Thoracic aorta (tissue), 2 donors: Measurements from ENCODE around the gene MINDY2. TPM values are rescaled to one million over a fixed set of nuclear protein-coding genes. Genes with fewer than 3 reads are reported as not detected.
"Not testable (repeated sequence)": the region's sequence is repeated elsewhere in the genome, so short reads cannot be mapped to it uniquely, and the experiment has no call there.

Experiments
- ATAC-seq: fragments of 150-250 bp; one replicate; pipeline ENCODE4 v1.8.0; 2017; ENCODE audit warnings: low read depth; ENCODE audit not compliant: insufficient number of reproducible peaks, low FRiP score
- DNase-seq: peaks from one replicate; pipeline ENCODE4 v3.0.0-alpha.2; 2020; ENCODE audit warnings: low spot score
- H3K27ac ChIP-seq, 2 donors: fragments of 200-600 bp; sonication (generic); 1 replicate in 1 of 2; 2 replicates in 1 of 2; pipeline ENCODE4 v1.5.1; 2016; ENCODE audit warnings: mild to moderate bottlenecking in 2 of 2, moderate library complexity in 2 of 2
- H3K27me3 ChIP-seq: fragments of 200-600 bp; sonication (generic); replicated peaks from 2 replicates; pipeline ENCODE4 v1.6.0; 2016; ENCODE audit warnings: mild to moderate bottlenecking; ENCODE audit not compliant: insufficient read depth
- H3K36me3 ChIP-seq: fragments of 200-600 bp; sonication (generic); one replicate; pipeline ENCODE4 v1.5.1; 2016
- H3K4me1 ChIP-seq, 2 donors: fragments of 200-600 bp; sonication (generic); 1 replicate in 1 of 2; 2 replicates in 1 of 2; pipeline versions ENCODE4 v1.5.1 to v1.6.0; 2016; ENCODE audit warnings: low read depth in 2 of 2, mild to moderate bottlenecking in 1 of 2; ENCODE audit not compliant: control insufficient read depth in 1 of 2
- H3K4me3 ChIP-seq: fragments of 200-600 bp; sonication (generic); 2 replicates; pipeline ENCODE4 v1.5.1; 2016; ENCODE audit warnings: mild to moderate bottlenecking
- H3K9me3 ChIP-seq: fragments of 200-600 bp; sonication (generic); 2 replicates; pipeline ENCODE4 v1.5.1; 2016
- total RNA-seq, 2 donors: library from RNA; depleted of rRNA; stranded (reverse); fragments of >200 nt; gene quantifications; one replicate each; pipeline versions ENCODE4 v1.1.0 to v1.2.3, GENCODE V29; 2016
- TF ChIP-seq, protein P1 (sequence below): fragments of 200-600 bp; sonication (generic); IDR thresholded peaks from one replicate; pipeline ENCODE4 v1.5.1; 2019; ENCODE audit warnings: antibody characterized with exemption

The MINDY2 gene
- total RNA-seq, 2 donors from 2014 or later: 32.0 to 39.4 TPM

DNA sequence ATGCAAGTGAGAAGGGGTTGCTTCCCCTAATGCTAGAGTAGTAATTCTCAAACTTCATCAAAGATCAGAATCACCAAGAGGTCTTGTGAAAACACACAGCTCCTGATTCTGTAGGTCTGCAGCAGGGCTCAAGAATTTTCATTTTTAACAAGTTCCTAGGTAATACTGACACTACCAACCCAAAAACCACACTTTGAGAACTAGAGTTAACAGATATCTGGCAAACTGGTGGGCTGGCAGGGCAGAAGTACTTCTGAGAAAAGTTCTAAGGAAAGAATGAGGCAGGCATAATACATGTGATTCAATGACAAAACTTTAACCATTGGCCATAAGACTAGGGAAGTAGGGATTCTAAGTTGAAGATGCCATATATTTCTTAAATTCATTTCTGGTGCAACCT is 8.8 kb upstream of the MINDY2 start:
- H3K4me1 ChIP-seq: no peaks in the 10 kb centered on the region
- H3K27ac ChIP-seq: no peak overlapping the region
- H3K36me3 ChIP-seq: no peaks in the 10 kb centered on the region
- no peak overlapping the region for H3K4me3 ChIP-seq
- TF ChIP-seq, protein P1, sequence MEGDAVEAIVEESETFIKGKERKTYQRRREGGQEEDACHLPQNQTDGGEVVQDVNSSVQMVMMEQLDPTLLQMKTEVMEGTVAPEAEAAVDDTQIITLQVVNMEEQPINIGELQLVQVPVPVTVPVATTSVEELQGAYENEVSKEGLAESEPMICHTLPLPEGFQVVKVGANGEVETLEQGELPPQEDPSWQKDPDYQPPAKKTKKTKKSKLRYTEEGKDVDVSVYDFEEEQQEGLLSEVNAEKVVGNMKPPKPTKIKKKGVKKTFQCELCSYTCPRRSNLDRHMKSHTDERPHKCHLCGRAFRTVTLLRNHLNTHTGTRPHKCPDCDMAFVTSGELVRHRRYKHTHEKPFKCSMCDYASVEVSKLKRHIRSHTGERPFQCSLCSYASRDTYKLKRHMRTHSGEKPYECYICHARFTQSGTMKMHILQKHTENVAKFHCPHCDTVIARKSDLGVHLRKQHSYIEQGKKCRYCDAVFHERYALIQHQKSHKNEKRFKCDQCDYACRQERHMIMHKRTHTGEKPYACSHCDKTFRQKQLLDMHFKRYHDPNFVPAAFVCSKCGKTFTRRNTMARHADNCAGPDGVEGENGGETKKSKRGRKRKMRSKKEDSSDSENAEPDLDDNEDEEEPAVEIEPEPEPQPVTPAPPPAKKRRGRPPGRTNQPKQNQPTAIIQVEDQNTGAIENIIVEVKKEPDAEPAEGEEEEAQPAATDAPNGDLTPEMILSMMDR: no peak
- H3K9me3 ChIP-seq: peaks cover 6% of the 10 kb centered on the region
- no peaks in the 10 kb centered on the region for H3K27me3 ChIP-seq
- ATAC-seq (no peak), DNase-seq (no peak)

DNA sequence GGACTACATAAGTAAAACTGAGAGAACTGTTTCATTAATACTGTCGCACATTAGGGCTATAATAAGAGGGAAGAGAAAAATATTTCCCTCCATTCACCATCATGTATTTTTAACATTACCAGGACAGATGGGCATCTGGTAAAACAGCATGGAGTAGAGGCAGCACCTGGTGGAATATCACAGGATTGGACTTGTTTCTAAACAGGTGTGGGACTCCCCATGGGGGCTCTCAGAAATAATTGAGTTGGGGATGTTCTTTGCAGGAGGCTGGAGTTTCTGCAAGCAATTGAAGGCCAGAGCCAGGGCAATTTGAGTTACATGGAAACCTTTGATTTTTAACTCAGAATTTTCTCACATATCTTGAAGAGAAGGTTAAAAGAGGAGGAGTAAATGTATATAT is 8.4 kb upstream of the MINDY2 start:
- no peak overlapping the region for H3K4me3 ChIP-seq
- H3K36me3 ChIP-seq: no peaks in the 10 kb centered on the region
- H3K9me3 ChIP-seq: peaks cover 6% of the 10 kb centered on the region
- no peaks in the 10 kb centered on the region for H3K27me3 ChIP-seq
- no peaks in the 10 kb centered on the region for H3K4me1 ChIP-seq
- TF ChIP-seq, protein P1: no peak
- no peak for ATAC-seq
- no peak overlapping the region for H3K27ac ChIP-seq
- no peak for DNase-seq

DNA sequence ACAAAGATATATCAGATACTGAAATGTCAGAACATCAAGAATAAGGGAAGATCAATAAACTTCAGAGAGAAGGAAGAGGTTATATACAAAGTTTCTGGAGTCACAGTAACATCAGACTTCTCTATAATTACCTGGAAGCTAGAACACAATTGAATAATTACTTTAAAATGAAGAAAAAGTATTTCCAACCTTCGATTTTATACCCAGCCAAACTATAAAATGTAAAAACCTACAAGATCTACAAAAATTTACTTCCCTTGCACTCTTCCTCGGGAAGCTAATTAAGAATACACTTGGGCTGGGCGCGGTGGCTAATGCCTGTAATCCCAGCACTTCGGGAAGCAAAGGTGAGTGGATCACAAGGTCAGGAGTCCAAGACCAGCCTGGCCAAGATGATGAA is 6.6 kb upstream of the MINDY2 start:
- Histone ChIP-seq H3K4me1 (peaks cover 0 to 1% of the 10 kb centered on the region in 2 donors), H3K27me3 (no peaks in the 10 kb centered on the region), H3K27ac (no peak overlapping the region), H3K4me3 (no peak overlapping the region), H3K36me3 (no peaks in the 10 kb centered on the region), H3K9me3 (peaks cover 6% of the 10 kb centered on the region)
- ATAC-seq (no peak), DNase-seq (no peak)
- TF ChIP-seq, protein P1: no peak

DNA sequence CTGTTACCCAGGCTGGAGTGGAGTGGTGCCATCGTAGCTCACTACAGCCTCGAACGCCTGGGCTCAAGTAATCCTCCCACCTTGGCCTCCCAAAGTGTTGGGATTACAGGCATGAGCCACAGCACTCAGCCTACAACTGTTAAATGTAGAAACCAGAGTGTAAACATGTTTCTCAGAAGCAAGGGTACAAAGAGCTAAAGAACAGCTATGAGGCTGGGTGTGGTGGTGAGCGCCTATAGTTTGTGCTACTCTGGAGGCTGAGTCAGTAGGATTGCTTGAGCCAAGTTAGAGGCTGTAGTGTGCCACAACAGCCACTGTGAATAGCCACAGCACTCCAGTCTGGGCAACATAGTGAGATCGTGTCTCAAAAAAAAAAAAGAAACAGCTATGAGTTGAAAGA is 4.8 kb upstream of the MINDY2 start:
- no peak overlapping the region for H3K4me3 ChIP-seq
- no peak overlapping the region for H3K27ac ChIP-seq
- no peak for ATAC-seq
- TF ChIP-seq, protein P1: no peak
- peaks cover 6% of the 10 kb centered on the region for H3K9me3 ChIP-seq
- peaks cover 4 to 10% of the 10 kb centered on the region in 2 donors for H3K4me1 ChIP-seq
- no peaks in the 10 kb centered on the region for H3K36me3 ChIP-seq
- no peaks in the 10 kb centered on the region for H3K27me3 ChIP-seq
- DNase-seq: no peak

DNA sequence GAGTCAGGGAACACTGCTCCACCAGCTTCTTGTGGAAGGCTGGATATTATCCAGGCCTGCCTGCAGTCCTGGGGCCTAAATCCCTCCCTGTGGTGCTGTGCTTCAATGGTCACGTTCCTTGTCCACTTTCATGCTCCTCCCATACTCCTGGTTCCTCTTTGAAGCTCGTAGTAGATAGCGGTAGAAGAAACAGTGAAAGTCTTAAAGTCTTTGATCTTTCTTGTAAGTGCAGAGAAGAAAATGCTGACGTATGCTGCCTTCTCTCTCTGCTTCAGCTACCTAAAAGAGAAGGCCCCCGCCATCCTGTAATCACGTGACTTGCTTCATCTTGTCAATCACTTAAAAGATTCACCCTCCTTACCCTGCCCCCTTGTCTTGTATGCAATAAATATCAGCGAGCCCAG is 2.5 kb upstream of the MINDY2 start:
- H3K27ac ChIP-seq: not testable (repeated sequence)

DNA sequence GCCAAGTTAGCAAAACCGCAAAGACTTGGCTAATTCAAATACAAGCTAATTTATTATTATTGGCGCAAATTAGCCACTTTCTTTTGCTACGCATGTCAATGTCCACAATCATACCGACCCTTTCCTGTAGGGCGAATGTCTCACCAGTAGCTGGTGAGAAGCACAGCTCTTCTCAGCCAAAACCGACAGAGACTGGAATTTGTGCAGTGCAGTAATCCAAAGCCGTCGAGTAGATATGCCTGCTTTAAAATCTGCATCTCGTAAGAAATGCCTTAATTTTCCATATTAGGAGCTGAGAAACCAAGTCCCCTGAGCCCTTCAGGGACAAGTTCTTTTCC is 614 bp upstream of the MINDY2 start:
- DNase-seq (no peak), ATAC-seq (peak; percentile 77)
- H3K36me3 ChIP-seq: no peaks in the 10 kb centered on the region
- peaks cover 22 to 37% of the 10 kb centered on the region in 2 donors for H3K4me1 ChIP-seq
- peak overlapping the region; percentile 95 for H3K4me3 ChIP-seq
- TF ChIP-seq, protein P1: peak; percentile 44
- H3K27me3 ChIP-seq: no peaks in the 10 kb centered on the region
- peak overlapping the region; percentile 92 to 98 for H3K27ac ChIP-seq
- H3K9me3 ChIP-seq: no peaks in the 10 kb centered on the region

More for the DNA sequence above, 2.5 kb upstream of the MINDY2 start:
- H3K27me3 ChIP-seq, ATAC-seq, DNase-seq, H3K36me3 ChIP-seq, H3K4me3 ChIP-seq, H3K9me3 ChIP-seq: not testable (repeated sequence)
- H3K4me1 ChIP-seq: peaks cover 4 to 18% of the 10 kb centered on the region in 2 donors
